Activated T-helper 9 cell treated with anti-CD3 and anti-CD28 coated beads, Interleukin-2, amount 50 U/mL, for 16 hours (primary cell): Measurements from ENCODE around the gene SULT1C2.
"Not testable (repeated sequence)": the region's sequence is repeated elsewhere in the genome, so short reads cannot be mapped to it uniquely, and the experiment has no call there.

Experiments used
- DNase-seq: peaks from one replicate; pipeline ENCODE4 v3.0.0-alpha.2; 2020; ENCODE audit warnings: low read depth

The SULT1C2 gene

GRCh38 chr2:108354136-108354535 is 65.4 kb downstream of the SULT1C2 start:
- DNase-seq, result no peak

GRCh38 chr2:108355906-108356734 is 67.4 kb downstream of the SULT1C2 start:
- no peak for DNase-seq

GRCh38 chr2:108359336-108359735 is 70.6 kb downstream of the SULT1C2 start:
- not testable (repeated sequence) for DNase-seq
